A549 (cell line): ENCODE measurements around the gene PHRF1. TPM values are rescaled to one million over a fixed set of nuclear protein-coding genes. Genes with fewer than 3 reads are reported as not detected.

Experiments
- ATAC-seq, 2 experiments: fragments of 200-7000 bp in 1 of 2; fragments of >200 bp in 1 of 2; cut with Nextera tagmentation in 1 of 2; cut with Tn5 transposase in 1 of 2; 3 replicates each; pipeline versions ENCODE4 v1.8.0 to v1.9.1; 2018 to 2020; ENCODE audit warnings: mild to moderate bottlenecking in 1 of 2, moderate library complexity in 1 of 2
- CTCF ChIA-PET: fragments of 300-600 bp; sonication (Branson Sonifier 250); formaldehyde crosslinking; extraction: SDS; loops from one replicate; lab custom pipeline; 2021; ENCODE audit warnings: antibody characterized with exemption, inconsistent platforms; lab: Yijun Ruan, JAX
- POLR2A ChIA-PET: fragments of 350-600 bp; formaldehyde crosslinking; extraction: SDS; loops from one replicate; lab custom pipeline; 2021; ENCODE audit warnings: antibody characterized with exemption, inconsistent platforms; lab: Yijun Ruan, JAX
- DNase-seq, 2 experiments: peaks; one replicate each; pipeline versions ENCODE4 v3.0.0 to v3.0.0-alpha.2; 2011 to 2016; ENCODE audit warnings: low read depth in 1 of 2, low spot score in 1 of 2
- FAIRE-seq: peaks from 2 replicates; lab custom pipeline; 2011; peaks lifted over from hg19 to GRCh38; lab: Jason Lieb, UNC
- H3K27ac ChIP-seq, 2 experiments: fragments of >200 bp; sonication (Bioruptor Twin); formaldehyde crosslinking; 3 replicates each; pipeline ENCODE4 v1.5.1; 2016 to 2017
- H3K4me1 ChIP-seq: fragments of >200 bp; sonication (Bioruptor Twin); formaldehyde crosslinking; 3 replicates; pipeline ENCODE4 v1.6.1; 2016
- H3K4me2 ChIP-seq: fragments of >200 bp; sonication (Bioruptor Twin); formaldehyde crosslinking; 3 replicates; pipeline ENCODE4 v1.6.1; 2016
- H3K4me3 ChIP-seq: fragments of >200 bp; sonication (Bioruptor Twin); formaldehyde crosslinking; 3 replicates; pipeline ENCODE4 v1.5.1; 2016
- H3K9me3 ChIP-seq: fragments of >200 bp; sonication (Bioruptor Twin); formaldehyde crosslinking; 3 replicates; pipeline ENCODE4 v1.6.1; 2016
- CBX8 ChIP-seq: fragments of 200-600 bp; sonication (generic); IDR thresholded peaks from 2 replicates; pipeline ENCODE4 v1.6.1; 2016
- CHD4 ChIP-seq: fragments of 200-600 bp; sonication (generic); IDR thresholded peaks from 2 replicates; pipeline ENCODE4 v1.6.1; 2016; ENCODE audit warnings: antibody characterized with exemption, mild to moderate bottlenecking, borderline replicate concordance
- EHF ChIP-seq: fragments of 250-450 bp; sonication (Bioruptor Pico); IDR thresholded peaks from 2 replicates; pipeline ENCODE4 v1.5.0; 2020; ENCODE audit warnings: mild to moderate bottlenecking
- EP300 ChIP-seq, 2 experiments: fragments of >200 bp; sonication (Bioruptor Twin); formaldehyde crosslinking; IDR thresholded peaks; 2 replicates in 1 of 2; 3 replicates in 1 of 2; pipeline ENCODE4 v1.6.1; 2016 to 2017
- FOSB ChIP-seq: fragments of 250-450 bp; sonication (Bioruptor Pico); IDR thresholded peaks from 2 replicates; pipeline ENCODE4 v1.5.0; 2020; ENCODE audit warnings: mild to moderate bottlenecking, moderate library complexity
- GATA3 ChIP-seq: IDR thresholded peaks from 2 replicates; pipeline ENCODE4 v1.6.1; 2012; ENCODE audit warnings: borderline replicate concordance
- HDAC2 ChIP-seq: fragments of 200-600 bp; sonication (generic); IDR thresholded peaks from 2 replicates; pipeline ENCODE4 v1.6.1; 2016
- HOXB5 ChIP-seq: fragments of 250-450 bp; sonication (Bioruptor Pico); IDR thresholded peaks from 2 replicates; pipeline ENCODE4 v1.5.0; 2020; ENCODE audit warnings: mild to moderate bottlenecking, moderate library complexity
- JUNB ChIP-seq: fragments of >200 bp; sonication (Bioruptor Twin); formaldehyde crosslinking; IDR thresholded peaks from 2 replicates; pipeline ENCODE4 v1.6.1; 2016
- KDM1A ChIP-seq: fragments of 200-600 bp; sonication (generic); IDR thresholded peaks from 2 replicates; pipeline ENCODE4 v1.6.1; 2016; ENCODE audit warnings: low read depth, mild to moderate bottlenecking
- MAZ ChIP-seq: fragments of 150-350 bp; IDR thresholded peaks from 2 replicates; pipeline ENCODE4 v1.6.1; 2014; ENCODE audit warnings: antibody characterized with exemption, low read depth, low read length, borderline replicate concordance
- MYC ChIP-seq: IDR thresholded peaks from 2 replicates; pipeline ENCODE4 v1.6.1; 2012; ENCODE audit warnings: mild to moderate bottlenecking, inconsistent platforms, low read length, improper control_type of control experiment, borderline replicate concordance
- NFE2L2 ChIP-seq: fragments of 150-350 bp; conservative IDR thresholded peaks from 2 replicates; pipeline ENCODE4 v1.6.1; 2014; ENCODE audit warnings: low read length
- POLR2AphosphoS2 ChIP-seq: conservative IDR thresholded peaks from 2 replicates; pipeline ENCODE4 v1.6.1; 2012; ENCODE audit warnings: low read length, improper control_type of control experiment, inconsistent platforms
- RFX5 ChIP-seq: fragments of 450-650 bp; IDR thresholded peaks from 2 replicates; pipeline ENCODE4 v1.7.1; 2014; ENCODE audit warnings: antibody characterized with exemption, mild to moderate bottlenecking, moderate library complexity
- RNF2 ChIP-seq: fragments of 200-600 bp; sonication (generic); IDR thresholded peaks from 2 replicates; pipeline ENCODE4 v1.6.1; 2016; ENCODE audit warnings: low read depth, mild to moderate bottlenecking, antibody characterized with exemption, moderate library complexity, borderline replicate concordance
- SMC3 ChIP-seq: fragments of >200 bp; sonication (Bioruptor Twin); formaldehyde crosslinking; IDR thresholded peaks from 3 replicates; pipeline ENCODE4 v1.6.1; 2018; ENCODE audit warnings: inconsistent platforms
- SREBF2 ChIP-seq: fragments of 450-650 bp; IDR thresholded peaks from 2 replicates; pipeline ENCODE4 v1.6.1; 2014; ENCODE audit warnings: mild to moderate bottlenecking, moderate library complexity
- TFCP2L1 ChIP-seq: fragments of 250-450 bp; sonication (Bioruptor Pico); IDR thresholded peaks from 2 replicates; pipeline ENCODE4 v1.5.0; 2021; ENCODE audit warnings: mild to moderate bottlenecking
- ZFP36 ChIP-seq: fragments of 450-650 bp; IDR thresholded peaks from 2 replicates; pipeline ENCODE4 v1.6.1; 2014; ENCODE audit warnings: borderline replicate concordance; ENCODE audit not compliant: partially characterized antibody
- ZNF302 ChIP-seq: fragments of 250-450 bp; sonication (Bioruptor Pico); IDR thresholded peaks from 2 replicates; pipeline ENCODE4 v1.9.0; 2021; ENCODE audit warnings: inconsistent platforms, mild to moderate bottlenecking, moderate library complexity
- WGBS: methylation state at CpG from one replicate; pipeline ENCODE4 v1.1.6; 2017; ENCODE audit errors: missing lambda C conversion rate; 5-methylcytosine and 5-hydroxymethylcytosine counted together
- polyA plus RNA-seq, 4 experiments: library from polyadenylated mRNA; depleted of rRNA in 3 of 4; stranded (reverse); fragments of >200 nt; fragmentation: RNase III in 1 of 4; extraction: RNeasy Plus Mini Kit Qiagen cat#74134 plus additional on column Dnase treatment in 1 of 4; gene quantifications; 2 replicates in 3 of 4; 3 replicates in 1 of 4; pipeline ENCODE4 v1.2.3, GENCODE V29; 2011 to 2017
- TF ChIP-seq, protein P1 (sequence below): fragments of 250-450 bp; sonication (Bioruptor Pico); IDR thresholded peaks from 2 replicates; pipeline ENCODE4 v1.5.0; 2021; ENCODE audit warnings: mild to moderate bottlenecking, moderate library complexity, borderline replicate concordance
- TF ChIP-seq, protein P2 (sequence below): fragments of 250-450 bp; sonication (Bioruptor Pico); IDR thresholded peaks from 2 replicates; pipeline ENCODE4 v1.5.0; 2020; ENCODE audit warnings: low read depth, mild to moderate bottlenecking, moderate library complexity
- TF ChIP-seq, protein P3 (sequence below): IDR thresholded peaks from 2 replicates; pipeline ENCODE4 v1.6.1; 2012
- TF ChIP-seq, protein P4 (sequence below): fragments of >200 bp; sonication (Bioruptor Twin); formaldehyde crosslinking; IDR thresholded peaks from 2 replicates; pipeline ENCODE4 v1.6.1; 2016
- TF ChIP-seq, protein P5 (sequence below): fragments of 150-350 bp; IDR thresholded peaks from 2 replicates; pipeline ENCODE4 v1.6.1; 2014; ENCODE audit warnings: low read depth, mild to moderate bottlenecking, low read length
- TF ChIP-seq, protein P6 (sequence below): fragments of 450-650 bp; IDR thresholded peaks from 2 replicates; pipeline ENCODE4 v1.6.1; 2014; ENCODE audit warnings: antibody characterized with exemption

Gene PHRF1
- polyA plus RNA-seq, 2 of the 4 experiments (the other 2 are of a cell fraction): 10.8 to 25.3 TPM

DNA sequence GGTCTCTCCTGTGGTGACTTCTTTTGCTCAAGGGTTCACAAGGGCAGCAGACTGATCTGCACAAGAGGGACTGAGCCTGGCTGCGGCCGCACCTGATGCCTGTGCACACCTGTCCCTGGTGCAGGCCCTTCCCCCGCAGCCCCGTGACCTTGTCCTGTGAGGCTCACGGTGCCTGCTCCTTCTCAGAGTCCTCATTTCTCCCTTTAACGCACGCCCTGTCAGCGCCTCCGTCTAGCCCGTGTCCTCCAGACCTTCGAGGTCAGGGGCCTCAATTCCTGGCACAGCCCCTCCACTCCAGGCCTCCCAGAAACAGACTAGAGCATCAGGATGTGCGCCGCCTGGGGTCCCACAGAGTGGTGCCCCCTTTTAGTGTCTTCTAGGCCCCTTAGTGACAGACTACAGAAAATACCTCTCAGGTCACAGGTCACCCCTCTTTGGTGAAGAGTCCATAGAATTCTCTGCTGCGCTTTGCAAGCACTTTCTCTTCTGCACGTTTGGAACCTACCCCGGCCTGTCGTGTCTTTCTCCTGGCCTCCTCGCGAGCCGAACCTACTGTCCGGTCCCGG is 59.8 kb downstream of the PHRF1 start:
- H3K27ac ChIP-seq: no peak overlapping the region
- 0 out of 3 replicates have a peak, but pooled peaks cover 4% of the 10 kb centered on the region for H3K4me1 ChIP-seq
- 89% methylated on average over 22 of the region's 22 CpGs for WGBS
- H3K4me2 ChIP-seq: no peak overlapping the region
- POLR2A ChIA-PET: no interaction called here
- TF ChIP-seq CBX8: no peak
- no peak for TF ChIP-seq RNF2
- no peak for TF ChIP-seq MAZ
- TF ChIP-seq, protein P1, sequence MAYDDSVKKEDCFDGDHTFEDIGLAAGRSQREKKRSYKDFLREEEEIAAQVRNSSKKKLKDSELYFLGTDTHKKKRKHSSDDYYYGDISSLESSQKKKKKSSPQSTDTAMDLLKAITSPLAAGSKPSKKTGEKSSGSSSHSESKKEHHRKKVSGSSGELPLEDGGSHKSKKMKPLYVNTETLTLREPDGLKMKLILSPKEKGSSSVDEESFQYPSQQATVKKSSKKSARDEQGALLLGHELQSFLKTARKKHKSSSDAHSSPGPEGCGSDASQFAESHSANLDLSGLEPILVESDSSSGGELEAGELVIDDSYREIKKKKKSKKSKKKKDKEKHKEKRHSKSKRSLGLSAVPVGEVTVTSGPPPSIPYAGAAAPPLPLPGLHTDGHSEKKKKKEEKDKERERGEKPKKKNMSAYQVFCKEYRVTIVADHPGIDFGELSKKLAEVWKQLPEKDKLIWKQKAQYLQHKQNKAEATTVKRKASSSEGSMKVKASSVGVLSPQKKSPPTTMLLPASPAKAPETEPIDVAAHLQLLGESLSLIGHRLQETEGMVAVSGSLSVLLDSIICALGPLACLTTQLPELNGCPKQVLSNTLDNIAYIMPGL (CRISPR knock-in tag): no peak
- TF ChIP-seq RFX5: no peak
- no peak for TF ChIP-seq SREBF2
- TF ChIP-seq, protein P2, sequence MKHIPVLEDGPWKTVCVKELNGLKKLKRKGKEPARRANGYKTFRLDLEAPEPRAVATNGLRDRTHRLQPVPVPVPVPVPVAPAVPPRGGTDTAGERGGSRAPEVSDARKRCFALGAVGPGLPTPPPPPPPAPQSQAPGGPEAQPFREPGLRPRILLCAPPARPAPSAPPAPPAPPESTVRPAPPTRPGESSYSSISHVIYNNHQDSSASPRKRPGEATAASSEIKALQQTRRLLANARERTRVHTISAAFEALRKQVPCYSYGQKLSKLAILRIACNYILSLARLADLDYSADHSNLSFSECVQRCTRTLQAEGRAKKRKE: no peak
- TF ChIP-seq CHD4: no peak
- TF ChIP-seq, protein P3, sequence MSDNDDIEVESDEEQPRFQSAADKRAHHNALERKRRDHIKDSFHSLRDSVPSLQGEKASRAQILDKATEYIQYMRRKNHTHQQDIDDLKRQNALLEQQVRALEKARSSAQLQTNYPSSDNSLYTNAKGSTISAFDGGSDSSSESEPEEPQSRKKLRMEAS: no peak
- no peak for TF ChIP-seq POLR2AphosphoS2
- no peak for TF ChIP-seq HDAC2
- TF ChIP-seq ZNF302 (CRISPR knock-in tag): no peak
- TF ChIP-seq, protein P4, sequence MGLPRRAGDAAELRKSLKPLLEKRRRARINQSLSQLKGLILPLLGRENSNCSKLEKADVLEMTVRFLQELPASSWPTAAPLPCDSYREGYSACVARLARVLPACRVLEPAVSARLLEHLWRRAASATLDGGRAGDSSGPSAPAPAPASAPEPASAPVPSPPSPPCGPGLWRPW: no peak
- TF ChIP-seq, all 56 proteins: peak for 0
- CTCF ChIA-PET: no interaction called here
- DNase-seq: no peak
- no peak for FAIRE-seq
- no peak for ATAC-seq
- no peaks in the 10 kb centered on the region for H3K9me3 ChIP-seq
- H3K4me3 ChIP-seq: no peak overlapping the region

DNA sequence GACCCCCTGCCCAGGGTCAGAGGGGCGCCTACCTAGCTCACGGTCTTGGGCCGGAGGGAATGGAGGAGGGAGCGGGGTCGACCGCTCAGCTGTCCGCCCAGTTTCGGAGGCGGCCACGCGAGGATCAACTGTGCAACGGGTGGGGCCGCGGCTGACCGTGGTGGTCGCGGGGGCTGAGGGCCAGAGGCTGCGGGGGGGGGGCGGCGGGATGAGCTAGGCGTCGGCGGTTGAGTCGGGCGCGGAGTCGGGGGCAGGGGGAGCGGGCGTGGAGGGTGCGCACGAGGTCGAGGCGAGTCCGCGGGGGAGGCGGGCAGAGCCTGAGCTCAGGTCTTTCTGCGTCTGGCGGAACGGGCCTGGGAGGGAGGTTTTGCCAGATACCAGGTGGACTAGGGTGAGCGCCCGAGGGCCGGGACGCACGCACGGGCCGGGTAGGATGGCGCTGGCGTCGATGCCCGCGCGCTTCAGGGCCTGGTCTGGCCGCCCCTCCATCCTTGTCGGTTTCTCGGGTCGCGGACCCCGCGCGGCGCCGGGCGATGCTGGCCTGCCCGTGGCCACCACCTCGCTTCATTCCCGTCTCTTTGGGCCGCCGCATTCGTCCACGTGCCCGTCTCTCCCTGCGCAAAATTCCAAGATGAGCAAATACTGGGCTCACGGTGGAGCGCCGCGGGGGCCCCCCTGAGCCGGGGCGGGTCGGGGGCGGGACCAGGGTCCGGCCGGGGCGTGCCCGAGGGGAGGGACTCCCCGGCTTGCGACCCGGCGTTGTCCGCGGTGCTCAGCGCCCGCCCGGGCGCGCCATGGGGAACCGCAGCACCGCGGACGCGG is 60.5 kb downstream of the PHRF1 start, which contains the start of gene DRD4:
DRD4 (plus strand) TSS at position 759 of the 822 bp plus-strand sequence; CDS start at position 795, 36 bp downstream.
- TF ChIP-seq, protein P5, sequence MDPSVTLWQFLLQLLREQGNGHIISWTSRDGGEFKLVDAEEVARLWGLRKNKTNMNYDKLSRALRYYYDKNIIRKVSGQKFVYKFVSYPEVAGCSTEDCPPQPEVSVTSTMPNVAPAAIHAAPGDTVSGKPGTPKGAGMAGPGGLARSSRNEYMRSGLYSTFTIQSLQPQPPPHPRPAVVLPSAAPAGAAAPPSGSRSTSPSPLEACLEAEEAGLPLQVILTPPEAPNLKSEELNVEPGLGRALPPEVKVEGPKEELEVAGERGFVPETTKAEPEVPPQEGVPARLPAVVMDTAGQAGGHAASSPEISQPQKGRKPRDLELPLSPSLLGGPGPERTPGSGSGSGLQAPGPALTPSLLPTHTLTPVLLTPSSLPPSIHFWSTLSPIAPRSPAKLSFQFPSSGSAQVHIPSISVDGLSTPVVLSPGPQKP: no peak
- TF ChIP-seq HDAC2 (no peak), MYC (no peak), JUNB (no peak), KDM1A (no peak), FOSB (no peak), CBX8 (no peak), GATA3 (no peak), TFCP2L1 (CRISPR knock-in tag) (no peak), EP300 (IDR thresholded peaks at IDR 0.05) (no peak), NFE2L2 (no peak), EHF (CRISPR knock-in tag) (no peak), SMC3 (no peak), CHD4 (no peak), MAZ (no peak), HOXB5 (CRISPR knock-in tag) (no peak), ZFP36 (no peak)
- TF ChIP-seq, protein P6, sequence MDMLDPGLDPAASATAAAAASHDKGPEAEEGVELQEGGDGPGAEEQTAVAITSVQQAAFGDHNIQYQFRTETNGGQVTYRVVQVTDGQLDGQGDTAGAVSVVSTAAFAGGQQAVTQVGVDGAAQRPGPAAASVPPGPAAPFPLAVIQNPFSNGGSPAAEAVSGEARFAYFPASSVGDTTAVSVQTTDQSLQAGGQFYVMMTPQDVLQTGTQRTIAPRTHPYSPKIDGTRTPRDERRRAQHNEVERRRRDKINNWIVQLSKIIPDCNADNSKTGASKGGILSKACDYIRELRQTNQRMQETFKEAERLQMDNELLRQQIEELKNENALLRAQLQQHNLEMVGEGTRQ: no peak
- H3K4me2 ChIP-seq: no peak within 1 kb of the TSS
- WGBS: 96% methylated on average over 84 of the region's 100 CpGs
- no peak within 1 kb of the TSS for H3K27ac ChIP-seq
- ATAC-seq (no peak), FAIRE-seq (no peak), DNase-seq (no peak)
- no peak within 1 kb of the TSS for H3K4me3 ChIP-seq
- no peaks in the 10 kb centered on the region for H3K9me3 ChIP-seq
- POLR2A ChIA-PET: no interaction called here
- CTCF ChIA-PET: no interaction called here
- H3K4me1 ChIP-seq: 0 out of 3 replicates have a peak, but pooled peaks cover 6% of the 10 kb centered on the region
